ENCODE measurements around the gene SLC44A1. TPM values are rescaled to one million over a fixed set of nuclear protein-coding genes. Genes with fewer than 3 reads are reported as not detected.

SLC44A1 gene
- total and polyA plus RNA-seq, 2 experiments from 2014 or later: 30.4 to 52.6 TPM

- Histone ChIP-seq H3F3A (ENCODE audit: insufficient read depth) (no peaks in the 10 kb centered on the region), H3K4me2 (ENCODE audit: unreplicated experiment) (no peak overlapping the region), H3K9me3 (ENCODE audit: low read depth) (no peaks in the 10 kb centered on the region), H4K20me1 (ENCODE audit: insufficient read depth) (no peaks in the 10 kb centered on the region; the same call in 1 of the 2 replicates), H3K9ac (no peak overlapping the region), H3K4me3 (no peak overlapping the region), H3K27me3 (replicated peaks; ENCODE audit: insufficient read depth) (no peaks in the 10 kb centered on the region), H2AFZ (no peak overlapping the region), H3K4me1 (ENCODE audit: insufficient read depth) (0 out of 2 replicates have a peak, but pooled peaks cover 11% of the 10 kb centered on the region), H3K9me2 (ENCODE audit: insufficient read depth) (no peaks in the 10 kb centered on the region), H3K79me2 (ENCODE audit: insufficient read depth) (peaks cover 55% of the 10 kb centered on the region), H3K36me3 (ENCODE audit: low read depth) (peaks cover 25% of the 10 kb centered on the region), H3K27ac (no peak overlapping the region)
- no peak for DNase-seq
- TF ChIP-seq EZH2 (IDR thresholded peaks at IDR 0.05; ENCODE audit: insufficient read depth, poor library complexity, severe bottlenecking): no peak
- no peak for TF ChIP-seq EZH2phosphoT487 (IDR thresholded peaks at IDR 0.05; ENCODE audit: insufficient read depth, low read depth)
- WGBS, 2 experiments (ENCODE audit: low coverage in 1 of 2, low lambda C conversion rate in 2 of 2, missing lambda C conversion rate in 2 of 2): 96 to 97% methylated on average over 2 of the region's 2 CpGs
- in situ Hi-C loops (cut with MboI): no loop called here
These were observed 228.8 kb downstream of the SLC44A1 start for GRCh38 chr9:105473221-105473620.

DNA sequence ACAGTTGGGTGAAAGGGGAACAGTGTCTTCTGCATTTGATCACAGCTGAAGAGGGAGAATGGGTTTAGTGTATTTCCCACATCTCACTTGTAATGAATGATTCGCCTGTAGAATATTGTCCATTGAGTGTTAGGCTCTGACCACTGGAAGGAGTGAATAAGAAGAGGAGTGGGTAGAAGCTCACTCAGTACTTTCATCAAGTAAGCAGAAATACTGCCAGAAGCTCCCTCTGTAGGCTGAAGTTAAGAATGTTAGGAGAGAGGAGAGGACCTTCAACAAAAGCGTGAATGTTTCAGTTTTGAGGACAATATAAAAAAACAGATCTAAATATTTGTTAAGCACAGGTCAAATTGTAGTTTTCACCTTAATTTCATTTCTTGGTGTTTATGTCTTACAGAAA, 230.9 kb downstream of the SLC44A1 start:
- Histone ChIP-seq H2AFZ (no peak overlapping the region), H3K79me2 (ENCODE audit: insufficient read depth) (peaks cover 35% of the 10 kb centered on the region), H3K27ac (no peak overlapping the region), H4K20me1 (ENCODE audit: insufficient read depth) (no peaks in the 10 kb centered on the region; the same call in 1 of the 2 replicates), H3K4me3 (no peak overlapping the region), H3K9me3 (ENCODE audit: low read depth) (no peaks in the 10 kb centered on the region), H3K4me2 (ENCODE audit: unreplicated experiment) (no peak overlapping the region), H3F3A (ENCODE audit: insufficient read depth) (no peaks in the 10 kb centered on the region), H3K4me1 (ENCODE audit: insufficient read depth) (0 out of 2 replicates have a peak, but pooled peaks cover 11% of the 10 kb centered on the region), H3K9me2 (ENCODE audit: insufficient read depth) (no peaks in the 10 kb centered on the region), H3K9ac (no peak overlapping the region), H3K36me3 (ENCODE audit: low read depth) (peaks cover 6% of the 10 kb centered on the region; the same call in 1 of the 2 replicates), H3K27me3 (replicated peaks; ENCODE audit: insufficient read depth) (no peaks in the 10 kb centered on the region)
- TF ChIP-seq EZH2phosphoT487 (IDR thresholded peaks at IDR 0.05; ENCODE audit: insufficient read depth, low read depth) (no peak), EZH2 (IDR thresholded peaks at IDR 0.05; ENCODE audit: insufficient read depth, poor library complexity, severe bottlenecking) (no peak)
- 69 to 75% methylated on average over 2 of the region's 2 CpGs for WGBS, 2 experiments (ENCODE audit: low coverage in 1 of 2, low lambda C conversion rate in 2 of 2, missing lambda C conversion rate in 2 of 2)
- DNase-seq: peak; percentile 73
- in situ Hi-C loops (cut with MboI): no loop called here

- Histone ChIP-seq H3K9ac (no peak overlapping the region), H3K27me3 (replicated peaks; ENCODE audit: insufficient read depth) (no peaks in the 10 kb centered on the region), H3K9me2 (ENCODE audit: insufficient read depth) (no peaks in the 10 kb centered on the region), H2AFZ (no peak overlapping the region), H3K4me3 (no peak overlapping the region), H3K4me2 (ENCODE audit: unreplicated experiment) (no peak overlapping the region), H3K4me1 (ENCODE audit: insufficient read depth) (0 out of 2 replicates have a peak, but pooled peaks cover 10% of the 10 kb centered on the region), H3K27ac (no peak overlapping the region), H3K9me3 (ENCODE audit: low read depth) (no peaks in the 10 kb centered on the region), H3F3A (ENCODE audit: insufficient read depth) (no peaks in the 10 kb centered on the region), H4K20me1 (ENCODE audit: insufficient read depth) (no peaks in the 10 kb centered on the region; the same call in 1 of the 2 replicates), H3K36me3 (ENCODE audit: low read depth) (no peaks in the 10 kb centered on the region), H3K79me2 (ENCODE audit: insufficient read depth) (peaks cover 31% of the 10 kb centered on the region)
- peak; percentile 13 for DNase-seq
- in situ Hi-C loops (cut with MboI): no loop called here
- no peak for TF ChIP-seq EZH2phosphoT487 (IDR thresholded peaks at IDR 0.05; ENCODE audit: insufficient read depth, low read depth)
These were observed 235.4 kb downstream of the SLC44A1 start for GRCh38 chr9:105479846-105480245.

- no peak for DNase-seq
- H3K4me1 ChIP-seq (ENCODE audit: insufficient read depth): no peaks in the 10 kb centered on the region
- no peak overlapping the region for H2AFZ ChIP-seq
- no peaks in the 10 kb centered on the region for H3K27me3 ChIP-seq (replicated peaks; ENCODE audit: insufficient read depth)
- H3K4me3 ChIP-seq: no peak overlapping the region
- no peaks in the 10 kb centered on the region for H3F3A ChIP-seq (ENCODE audit: insufficient read depth)
- in situ Hi-C loops (cut with MboI): no loop called here
- TF ChIP-seq EZH2phosphoT487 (IDR thresholded peaks at IDR 0.05; ENCODE audit: insufficient read depth, low read depth) (no peak), EZH2 (IDR thresholded peaks at IDR 0.05; ENCODE audit: insufficient read depth, poor library complexity, severe bottlenecking) (no peak)
- no peaks in the 10 kb centered on the region for H3K9me3 ChIP-seq (ENCODE audit: low read depth)
- H3K27ac ChIP-seq: no peak overlapping the region
- no peaks in the 10 kb centered on the region for H3K9me2 ChIP-seq (ENCODE audit: insufficient read depth)
- H4K20me1 ChIP-seq (ENCODE audit: insufficient read depth): no peaks in the 10 kb centered on the region
- H3K4me2 ChIP-seq (ENCODE audit: unreplicated experiment): no peak overlapping the region
- peaks cover 18% of the 10 kb centered on the region for H3K79me2 ChIP-seq (ENCODE audit: insufficient read depth)
- H3K9ac ChIP-seq: no peak overlapping the region
- H3K36me3 ChIP-seq (ENCODE audit: low read depth): no peaks in the 10 kb centered on the region; the same call in 1 of the 2 replicates
These were observed 239.2 kb downstream of the SLC44A1 start for GRCh38 chr9:105483618-105484017.

DNA sequence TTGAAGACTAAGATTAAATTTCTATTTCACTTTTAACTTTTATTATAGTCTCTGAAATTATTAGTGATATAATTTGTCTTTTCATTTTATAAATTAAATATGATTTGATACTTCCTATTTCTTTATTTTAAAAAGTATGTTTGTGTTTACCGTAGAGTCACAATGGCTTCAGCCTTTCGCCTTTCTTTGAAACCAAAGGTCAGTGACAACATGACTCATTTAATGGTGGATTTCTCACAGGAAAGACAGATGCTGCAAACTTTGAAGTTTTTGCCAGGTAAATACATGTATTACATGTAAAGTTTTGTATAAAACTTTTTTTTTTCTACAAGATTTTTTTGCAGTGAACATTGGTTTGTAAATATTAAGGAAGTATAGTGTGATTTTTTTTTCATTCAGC, 239.8 kb downstream of the SLC44A1 start:
- Histone ChIP-seq H4K20me1 (ENCODE audit: insufficient read depth) (no peaks in the 10 kb centered on the region), H3K4me3 (no peak overlapping the region), H3K27ac (no peak overlapping the region), H3K4me1 (ENCODE audit: insufficient read depth) (no peaks in the 10 kb centered on the region), H3K9ac (no peak overlapping the region), H2AFZ (no peak overlapping the region), H3K36me3 (ENCODE audit: low read depth) (no peaks in the 10 kb centered on the region; the same call in 1 of the 2 replicates), H3K27me3 (replicated peaks; ENCODE audit: insufficient read depth) (no peaks in the 10 kb centered on the region), H3F3A (ENCODE audit: insufficient read depth) (no peaks in the 10 kb centered on the region), H3K79me2 (ENCODE audit: insufficient read depth) (peaks cover 18% of the 10 kb centered on the region), H3K9me2 (ENCODE audit: insufficient read depth) (no peaks in the 10 kb centered on the region), H3K9me3 (ENCODE audit: low read depth) (no peaks in the 10 kb centered on the region), H3K4me2 (ENCODE audit: unreplicated experiment) (no peak overlapping the region)
- no peak for TF ChIP-seq EZH2 (IDR thresholded peaks at IDR 0.05; ENCODE audit: insufficient read depth, poor library complexity, severe bottlenecking)
- no peak for TF ChIP-seq EZH2phosphoT487 (IDR thresholded peaks at IDR 0.05; ENCODE audit: insufficient read depth, low read depth)
- DNase-seq: no peak
- in situ Hi-C loops (cut with MboI): no loop called here
- 92 to 100% methylated on average over 2 of the region's 2 CpGs for WGBS, 2 experiments (ENCODE audit: low coverage in 1 of 2, low lambda C conversion rate in 2 of 2, missing lambda C conversion rate in 2 of 2)

Measured in GM23248 (cell line).